Measurements from ENCODE around the gene NFE2L1. TPM values are rescaled to one million over a fixed set of nuclear protein-coding genes. Genes with fewer than 3 reads are reported as not detected.

Gene NFE2L1
- total and polyA plus RNA-seq, 9 of the 15 experiments (the other 6 are each of a cell fraction or from before 2014, with no cell fraction given) = 2.0 to 68.6 (median 39.7) TPM

GRCh38 chr17:48026502-48027321 is 21.4 kb upstream of the NFE2L1 start (continued):
- TF ChIP-seq ZNF584 (CRISPR knock-in tag; IDR thresholded peaks at IDR 0.05; ENCODE audit: low read depth) = no peak
- no peak for TF ChIP-seq FIP1L1 (IDR thresholded peaks at IDR 0.05; ENCODE audit: low read depth, low read length, poor library complexity, severe bottlenecking)
- no peak for TF ChIP-seq NCOA6 (IDR thresholded peaks at IDR 0.05)
- peak; percentile 81 for TF ChIP-seq DEAF1 (CRISPR knock-in tag; IDR thresholded peaks at IDR 0.05)
- no peak for TF ChIP-seq ZNF140 (CRISPR knock-in tag; IDR thresholded peaks at IDR 0.05)
- TF ChIP-seq ZNF778 (CRISPR knock-in tag; IDR thresholded peaks at IDR 0.05) = no peak
- TF ChIP-seq, protein P1, sequence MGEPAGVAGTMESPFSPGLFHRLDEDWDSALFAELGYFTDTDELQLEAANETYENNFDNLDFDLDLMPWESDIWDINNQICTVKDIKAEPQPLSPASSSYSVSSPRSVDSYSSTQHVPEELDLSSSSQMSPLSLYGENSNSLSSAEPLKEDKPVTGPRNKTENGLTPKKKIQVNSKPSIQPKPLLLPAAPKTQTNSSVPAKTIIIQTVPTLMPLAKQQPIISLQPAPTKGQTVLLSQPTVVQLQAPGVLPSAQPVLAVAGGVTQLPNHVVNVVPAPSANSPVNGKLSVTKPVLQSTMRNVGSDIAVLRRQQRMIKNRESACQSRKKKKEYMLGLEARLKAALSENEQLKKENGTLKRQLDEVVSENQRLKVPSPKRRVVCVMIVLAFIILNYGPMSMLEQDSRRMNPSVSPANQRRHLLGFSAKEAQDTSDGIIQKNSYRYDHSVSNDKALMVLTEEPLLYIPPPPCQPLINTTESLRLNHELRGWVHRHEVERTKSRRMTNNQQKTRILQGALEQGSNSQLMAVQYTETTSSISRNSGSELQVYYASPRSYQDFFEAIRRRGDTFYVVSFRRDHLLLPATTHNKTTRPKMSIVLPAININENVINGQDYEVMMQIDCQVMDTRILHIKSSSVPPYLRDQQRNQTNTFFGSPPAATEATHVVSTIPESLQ (CRISPR knock-in tag; IDR thresholded peaks at IDR 0.05) = no peak
- TF ChIP-seq E4F1 (CRISPR knock-in tag; IDR thresholded peaks at IDR 0.05; ENCODE audit: borderline replicate concordance) = no peak
- no peak for TF ChIP-seq FOXJ3 (CRISPR knock-in tag; IDR thresholded peaks at IDR 0.05)
- no peak for TF ChIP-seq ZNF589 (CRISPR knock-in tag; IDR thresholded peaks at IDR 0.05; ENCODE audit: low read depth)
- no peak for TF ChIP-seq ZKSCAN3 (CRISPR knock-in tag; IDR thresholded peaks at IDR 0.05)
- TF ChIP-seq FOXA1 (IDR thresholded peaks at IDR 0.05; ENCODE audit: borderline replicate concordance) = no peak
- TF ChIP-seq RCOR1 (IDR thresholded peaks at IDR 0.05; ENCODE audit: borderline replicate concordance in 1 of 2, low read depth in 2 of 2, low read length in 2 of 2) = peak in 1 of 2 experiments; percentile 38; a peak in 1 of 4 replicates
- TF ChIP-seq TAF1 (IDR thresholded peaks at IDR 0.05; ENCODE audit: control insufficient read depth, extremely low read depth, insufficient read depth, low read length, severe bottlenecking) = no peak
- TF ChIP-seq ZBTB7A (IDR thresholded peaks at IDR 0.05; ENCODE audit: borderline replicate concordance, control insufficient read depth, low read depth, low read length) = peak; percentile 96
- TF ChIP-seq ZNF217 (CRISPR knock-in tag; IDR thresholded peaks at IDR 0.05) = no peak
- 0 out of 2 replicates have a peak, but pooled peaks have one; percentile 36 for TF ChIP-seq EP400 (IDR thresholded peaks at IDR 0.05)
